Vagina (tissue), 2 donors: ENCODE results near the gene MYZAP. TPM values are rescaled to one million over a fixed set of nuclear protein-coding genes. Genes with fewer than 3 reads are reported as not detected.

Experiments used
- DNase-seq, 2 donors: peaks; one replicate each; pipeline ENCODE4 v3.0.0-alpha.2; 2017; ENCODE audit errors: extremely low spot score in 2 of 2
- H3K27ac ChIP-seq: fragments of 200-600 bp; sonication (generic); one replicate; pipeline ENCODE4 v1.5.1; 2019
- H3K27me3 ChIP-seq: fragments of 200-600 bp; sonication (generic); one replicate; pipeline ENCODE4 v1.5.1; 2019
- H3K36me3 ChIP-seq, 2 donors: fragments of 200-600 bp; sonication (generic); one replicate each; pipeline ENCODE4 v1.5.1; 2017 to 2019
- H3K4me1 ChIP-seq: fragments of 200-600 bp; sonication (generic); one replicate; pipeline ENCODE4 v1.5.1; 2019
- H3K4me3 ChIP-seq, 2 donors: fragments of 200-600 bp; sonication (generic); 1 replicate in 1 of 2; 2 replicates in 1 of 2; pipeline ENCODE4 v1.5.1; 2016 to 2019
- H3K9me3 ChIP-seq: fragments of 200-600 bp; sonication (generic); one replicate; pipeline ENCODE4 v1.5.1; 2019
- POLR2A ChIP-seq, 2 donors: fragments of 450-650 bp; IDR thresholded peaks; one replicate each; pipeline ENCODE4 v1.6.1; 2017; ENCODE audit warnings: antibody characterized with exemption in 2 of 2, mild to moderate bottlenecking in 2 of 2, moderate library complexity in 2 of 2
- POLR2AphosphoS5 ChIP-seq, 2 donors: sonication (generic); formaldehyde crosslinking; IDR thresholded peaks; one replicate each; pipeline ENCODE4 v1.9.0; 2017; ENCODE audit warnings: antibody characterized with exemption in 2 of 2, mild to moderate bottlenecking in 2 of 2, low read depth in 1 of 2; ENCODE audit not compliant: insufficient read depth in 1 of 2
- intact Hi-C: fragments of 100-400 bp; cut with DNase I; formaldehyde crosslinking; loops from one replicate; pipeline ENCODE4 v1.15.1; 2023
- total RNA-seq: library from RNA; depleted of rRNA; stranded (reverse); fragments of >200 nt; gene quantifications from one replicate; pipeline ENCODE4 v1.2.3, GENCODE V29; 2016
- TF ChIP-seq, protein P1 (sequence below), 3 experiments: fragments of 450-650 bp in 2 of 3; fragments of 200-600 bp in 1 of 3; sonication (generic) in 1 of 3; IDR thresholded peaks; one replicate each; pipeline ENCODE4 v1.5.1; 2017 to 2019; ENCODE audit warnings: antibody characterized with exemption in 3 of 3, mild to moderate bottlenecking in 2 of 3, moderate library complexity in 2 of 3

MYZAP gene
- total RNA-seq, 1 donor from 2014 or later, result 15.2 TPM

GRCh38 chr15:57654153-57654852 is 62.6 kb downstream of the MYZAP start:
- no peaks in the 10 kb centered on the region for H3K36me3 ChIP-seq
- intact Hi-C loops, result no loop called here
- no peak for DNase-seq
- no peaks in the 10 kb centered on the region for H3K9me3 ChIP-seq
- no peak for TF ChIP-seq POLR2AphosphoS5 (IDR thresholded peaks at IDR 0.05; ENCODE audit: insufficient read depth in 1 of 2, low read depth in 1 of 2)
- TF ChIP-seq, protein P1, sequence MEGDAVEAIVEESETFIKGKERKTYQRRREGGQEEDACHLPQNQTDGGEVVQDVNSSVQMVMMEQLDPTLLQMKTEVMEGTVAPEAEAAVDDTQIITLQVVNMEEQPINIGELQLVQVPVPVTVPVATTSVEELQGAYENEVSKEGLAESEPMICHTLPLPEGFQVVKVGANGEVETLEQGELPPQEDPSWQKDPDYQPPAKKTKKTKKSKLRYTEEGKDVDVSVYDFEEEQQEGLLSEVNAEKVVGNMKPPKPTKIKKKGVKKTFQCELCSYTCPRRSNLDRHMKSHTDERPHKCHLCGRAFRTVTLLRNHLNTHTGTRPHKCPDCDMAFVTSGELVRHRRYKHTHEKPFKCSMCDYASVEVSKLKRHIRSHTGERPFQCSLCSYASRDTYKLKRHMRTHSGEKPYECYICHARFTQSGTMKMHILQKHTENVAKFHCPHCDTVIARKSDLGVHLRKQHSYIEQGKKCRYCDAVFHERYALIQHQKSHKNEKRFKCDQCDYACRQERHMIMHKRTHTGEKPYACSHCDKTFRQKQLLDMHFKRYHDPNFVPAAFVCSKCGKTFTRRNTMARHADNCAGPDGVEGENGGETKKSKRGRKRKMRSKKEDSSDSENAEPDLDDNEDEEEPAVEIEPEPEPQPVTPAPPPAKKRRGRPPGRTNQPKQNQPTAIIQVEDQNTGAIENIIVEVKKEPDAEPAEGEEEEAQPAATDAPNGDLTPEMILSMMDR (IDR thresholded peaks at IDR 0.05), result no peak
- TF ChIP-seq POLR2A (IDR thresholded peaks at IDR 0.05), result no peak
- no peak overlapping the region for H3K4me3 ChIP-seq
- H3K27me3 ChIP-seq, result no peaks in the 10 kb centered on the region
- no peaks in the 10 kb centered on the region for H3K4me1 ChIP-seq
- H3K27ac ChIP-seq, result peak overlapping the region; percentile 43

- Histone ChIP-seq H3K36me3 (no peaks in the 10 kb centered on the region), H3K4me3 (no peak overlapping the region), H3K4me1 (no peaks in the 10 kb centered on the region), H3K27ac (peak overlapping the region; percentile 43), H3K27me3 (no peaks in the 10 kb centered on the region), H3K9me3 (no peaks in the 10 kb centered on the region)
- no peak for DNase-seq
- intact Hi-C loops, result no loop called here
- TF ChIP-seq, protein P1 (IDR thresholded peaks at IDR 0.05), result no peak
- TF ChIP-seq POLR2A (IDR thresholded peaks at IDR 0.05), result no peak
- TF ChIP-seq POLR2AphosphoS5 (IDR thresholded peaks at IDR 0.05; ENCODE audit: insufficient read depth in 1 of 2, low read depth in 1 of 2), result no peak
These were observed 63.3 kb downstream of the MYZAP start for GRCh38 chr15:57655053-57655452.

GRCh38 chr15:57655809-57656208 is 64.1 kb downstream of the MYZAP start:
- Histone ChIP-seq H3K36me3 (no peaks in the 10 kb centered on the region), H3K27me3 (no peaks in the 10 kb centered on the region), H3K4me1 (no peaks in the 10 kb centered on the region), H3K4me3 (no peak overlapping the region), H3K27ac (no peak overlapping the region), H3K9me3 (no peaks in the 10 kb centered on the region)
- TF ChIP-seq POLR2AphosphoS5 (IDR thresholded peaks at IDR 0.05; ENCODE audit: insufficient read depth in 1 of 2, low read depth in 1 of 2), result no peak
- TF ChIP-seq, protein P1 (IDR thresholded peaks at IDR 0.05), result no peak
- no peak for TF ChIP-seq POLR2A (IDR thresholded peaks at IDR 0.05)
- intact Hi-C loops, result no loop called here
- no peak for DNase-seq

GRCh38 chr15:57656434-57656833 is 64.7 kb downstream of the MYZAP start:
- Histone ChIP-seq H3K27ac (no peak overlapping the region), H3K36me3 (no peaks in the 10 kb centered on the region), H3K4me1 (no peaks in the 10 kb centered on the region), H3K9me3 (no peaks in the 10 kb centered on the region), H3K27me3 (no peaks in the 10 kb centered on the region), H3K4me3 (no peak overlapping the region)
- TF ChIP-seq, protein P1 (IDR thresholded peaks at IDR 0.05), result no peak
- TF ChIP-seq POLR2A (IDR thresholded peaks at IDR 0.05) (no peak), POLR2AphosphoS5 (IDR thresholded peaks at IDR 0.05; ENCODE audit: insufficient read depth in 1 of 2, low read depth in 1 of 2) (no peak)
- DNase-seq, result no peak
- intact Hi-C loops, result no loop called here

DNA sequence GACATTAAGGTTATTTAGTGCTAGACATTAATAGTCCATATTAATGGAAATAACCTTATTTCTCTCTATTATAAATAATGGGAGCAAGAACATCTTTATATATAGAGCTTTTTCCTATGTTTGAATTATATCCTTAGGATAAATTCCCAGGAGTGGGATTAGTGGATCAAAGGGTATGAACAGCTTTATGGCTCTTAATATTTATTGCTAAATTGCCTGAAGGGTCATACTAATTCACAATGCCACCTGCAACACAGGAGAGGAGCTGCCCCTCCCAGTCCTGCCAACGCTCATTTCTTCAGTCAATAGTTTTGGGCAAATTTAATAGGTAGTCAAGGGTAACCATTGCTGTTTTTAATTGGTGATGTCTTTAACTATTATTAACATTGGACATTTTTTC is 65.9 kb downstream of the MYZAP start:
- H3K27ac ChIP-seq, result no peak overlapping the region
- H3K36me3 ChIP-seq, result no peaks in the 10 kb centered on the region
- no peaks in the 10 kb centered on the region for H3K4me1 ChIP-seq
- no peaks in the 10 kb centered on the region for H3K9me3 ChIP-seq
- H3K4me3 ChIP-seq, result no peak overlapping the region
- H3K27me3 ChIP-seq, result no peaks in the 10 kb centered on the region
- intact Hi-C loops, result no loop called here
- no peak for DNase-seq
- TF ChIP-seq, protein P1 (IDR thresholded peaks at IDR 0.05), result no peak
- no peak for TF ChIP-seq POLR2AphosphoS5 (IDR thresholded peaks at IDR 0.05; ENCODE audit: insufficient read depth in 1 of 2, low read depth in 1 of 2)
- no peak for TF ChIP-seq POLR2A (IDR thresholded peaks at IDR 0.05)
